Daoy (cell line): Measurements from ENCODE around the gene CCL17. TPM values are rescaled to one million over a fixed set of nuclear protein-coding genes. Genes with fewer than 3 reads are reported as not detected.
"Not testable (repeated sequence)": the region's sequence is repeated elsewhere in the genome, so short reads cannot be mapped to it uniquely, and the experiment has no call there.

Source experiments
- DNase-seq: peaks from one replicate; pipeline ENCODE4 v3.0.0-alpha.2; 2015; ENCODE audit warnings: low read depth
- total RNA-seq: library from RNA; depleted of rRNA; stranded (reverse); fragments of >200 nt; shearing (Covaris generic); gene quantifications from 2 replicates; pipeline ENCODE4 v1.2.3, GENCODE V29; 2014; rRNA removed

The CCL17 gene
- total RNA-seq: not detected in 2 replicates

DNA sequence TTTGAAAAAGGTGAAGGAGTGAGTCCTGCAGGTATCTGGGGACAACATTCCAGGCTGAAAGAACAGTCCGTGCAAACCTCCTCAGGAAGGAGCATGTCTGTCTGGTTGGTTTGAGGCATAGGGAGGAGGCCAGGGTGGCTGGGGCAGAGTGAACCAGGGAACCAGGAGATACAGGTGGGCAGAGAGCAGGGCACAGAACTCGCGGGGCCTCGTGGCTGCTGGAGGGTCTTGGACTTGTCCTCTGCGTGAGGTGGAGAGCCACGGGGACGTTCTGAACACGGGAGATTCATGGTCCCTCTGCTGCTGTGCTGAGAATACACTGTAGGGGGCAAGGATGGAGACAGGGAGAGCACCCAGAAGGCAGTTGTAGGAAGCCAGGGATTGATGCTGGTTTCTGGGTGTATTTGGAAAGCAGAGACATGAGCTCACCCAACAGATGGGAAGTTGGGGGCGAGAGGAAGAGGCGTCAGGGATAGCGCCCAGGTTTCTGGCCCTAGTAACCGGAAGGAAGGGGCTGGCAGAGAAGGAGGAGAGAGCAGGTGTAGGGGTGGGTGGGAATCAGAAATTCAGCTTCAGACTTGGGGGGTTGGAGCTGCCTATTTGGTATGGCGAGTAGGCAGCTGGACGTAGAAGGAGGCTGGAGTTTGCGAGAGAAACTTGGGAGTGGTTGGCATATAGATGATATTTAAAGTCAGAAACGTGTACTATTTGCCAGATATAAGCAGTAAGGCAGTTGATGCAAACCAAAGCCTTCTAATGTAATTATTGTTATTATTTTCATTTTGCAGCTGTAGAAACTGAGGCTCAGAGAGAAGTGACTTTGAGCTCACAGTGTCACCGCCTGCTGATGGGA, at the start of gene CCL17:
TSS of gene CCL17 (plus strand) at position 803 of the 853 bp plus-strand sequence. CDS start 9,166 bp downstream, outside the sequence.
- no peak for DNase-seq

DNA sequence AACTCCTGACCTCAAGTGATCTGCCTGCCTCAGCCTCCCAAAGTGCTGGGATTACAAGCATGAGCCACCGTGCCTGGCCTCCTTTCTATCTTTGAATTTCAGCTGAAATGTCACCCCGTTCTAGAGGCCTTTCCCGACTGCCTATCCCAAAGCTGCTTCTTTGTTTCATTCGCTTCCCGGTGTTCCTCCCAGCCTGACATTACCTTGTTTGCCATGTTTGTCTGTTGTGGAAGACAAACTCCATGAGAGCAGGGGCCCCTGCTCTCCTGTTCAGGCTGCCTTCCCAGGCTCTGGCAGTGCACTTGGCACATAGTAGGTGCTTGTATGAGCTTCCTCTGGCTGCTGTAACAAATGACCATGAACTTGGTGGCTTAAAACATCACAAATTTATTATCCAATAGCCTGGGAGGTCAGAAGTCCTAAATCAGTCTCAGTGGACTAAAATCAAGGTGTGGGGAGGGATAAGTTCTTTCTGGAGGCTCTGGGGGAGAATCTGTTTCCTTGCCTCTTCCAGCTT, 48.6 kb upstream of the CCL17 start:
- DNase-seq: no peak

DNA sequence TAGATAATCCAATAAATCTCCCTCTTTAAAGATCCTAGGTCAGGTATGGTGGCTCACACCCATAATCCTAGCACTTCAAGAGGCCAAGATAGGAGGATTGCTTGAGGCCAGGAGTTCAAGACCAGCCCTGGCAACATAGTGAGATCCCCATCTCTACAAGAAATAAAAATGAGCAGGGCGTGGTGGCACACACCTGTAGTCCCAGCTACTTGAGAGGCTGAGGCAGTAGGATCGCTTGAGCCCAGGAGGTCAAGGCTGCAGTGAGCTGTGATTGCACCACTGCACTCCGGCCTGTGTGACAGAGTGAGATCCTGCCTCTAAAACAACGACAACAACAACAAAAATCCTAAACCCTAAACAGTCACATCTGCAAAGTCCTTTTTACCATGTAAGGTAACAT, 48.0 kb upstream of the CCL17 start:
- DNase-seq: no peak

DNA sequence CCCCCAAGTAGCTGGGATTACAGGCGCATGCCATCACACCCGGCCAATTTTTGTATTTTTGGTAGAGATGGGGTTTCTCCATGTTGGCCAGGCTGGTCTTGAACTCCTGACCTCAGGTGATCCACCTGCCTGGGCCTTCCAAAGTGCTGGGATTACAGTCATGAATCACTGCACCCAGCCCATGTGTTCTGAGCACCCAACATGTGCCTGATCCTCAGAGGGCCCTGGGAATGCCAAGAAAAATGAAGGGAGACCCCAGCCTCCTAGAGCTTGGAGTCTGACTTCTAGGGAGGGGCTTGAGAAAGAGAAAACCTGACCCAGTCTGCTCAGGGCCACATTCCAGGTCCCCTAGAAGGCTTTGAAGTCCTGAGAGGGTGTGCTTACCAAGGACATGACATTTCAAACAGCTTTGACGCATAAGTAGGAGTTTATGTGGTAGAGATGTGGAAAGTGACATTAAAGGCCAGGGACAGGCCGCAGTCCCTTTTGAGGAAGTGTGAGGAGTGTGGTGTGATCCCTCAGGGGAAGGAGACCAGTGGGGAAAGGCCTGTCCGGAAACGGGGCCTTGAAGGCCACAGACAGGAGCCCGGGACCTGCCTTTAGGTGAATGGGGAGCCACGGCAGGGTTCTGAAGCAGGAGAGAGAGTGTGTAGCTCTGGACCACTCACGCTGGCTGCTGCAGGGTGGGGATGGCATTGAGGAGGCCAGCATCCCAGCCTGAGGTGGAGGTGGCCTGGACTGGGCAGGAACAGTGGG, 47.1 kb upstream of the CCL17 start:
- DNase-seq: no peak

DNA sequence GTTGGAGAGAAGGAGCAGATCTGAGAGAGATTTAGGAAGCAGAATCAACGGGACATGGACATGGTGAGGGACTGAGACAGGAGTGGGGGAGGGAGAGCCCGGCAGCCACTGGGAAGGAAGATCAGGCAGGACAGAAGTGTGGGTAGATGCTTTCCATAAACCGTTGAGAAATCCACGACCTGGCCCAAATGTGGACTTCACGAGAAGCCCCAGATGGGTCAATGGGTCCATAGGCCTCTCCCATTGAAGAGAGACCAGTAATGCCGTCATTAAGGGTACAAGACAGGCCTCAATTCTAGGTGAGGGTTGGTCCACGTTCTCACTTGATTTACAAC, 46.5 kb upstream of the CCL17 start:
- no peak for DNase-seq

DNA sequence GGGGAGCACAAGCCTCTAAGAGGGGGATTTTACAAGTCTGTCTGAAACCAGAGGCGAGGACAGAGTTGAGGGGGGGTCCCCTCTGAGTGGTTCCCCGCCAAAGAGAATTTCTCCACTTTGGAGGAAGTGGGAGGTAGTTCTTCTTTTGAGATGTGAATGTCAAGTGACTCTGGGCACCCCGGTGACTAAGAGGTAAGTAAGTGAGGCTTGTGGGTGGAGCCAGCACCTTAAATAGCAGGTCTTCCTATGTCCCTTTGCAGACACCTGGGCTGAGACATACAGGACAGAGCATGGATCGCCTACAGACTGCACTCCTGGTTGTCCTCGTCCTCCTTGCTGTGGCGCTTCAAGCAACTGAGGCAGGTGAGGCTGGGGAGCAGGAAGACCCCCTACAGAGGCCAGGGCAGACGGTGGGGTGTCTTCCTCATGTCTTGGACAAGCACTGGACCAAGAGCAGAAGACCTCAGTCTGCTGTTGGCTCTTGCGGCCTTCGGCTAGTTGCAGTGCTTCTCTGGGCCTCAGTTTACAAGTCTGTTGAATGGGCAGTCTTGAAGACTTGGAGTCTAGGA, 46.0 kb upstream of the CCL17 start, which contains the start of gene CCL22:
TSS of gene CCL22 (plus strand) at position 257 of the 569 bp plus-strand sequence. CDS start at position 291, 34 bp downstream.
- no peak for DNase-seq

DNA sequence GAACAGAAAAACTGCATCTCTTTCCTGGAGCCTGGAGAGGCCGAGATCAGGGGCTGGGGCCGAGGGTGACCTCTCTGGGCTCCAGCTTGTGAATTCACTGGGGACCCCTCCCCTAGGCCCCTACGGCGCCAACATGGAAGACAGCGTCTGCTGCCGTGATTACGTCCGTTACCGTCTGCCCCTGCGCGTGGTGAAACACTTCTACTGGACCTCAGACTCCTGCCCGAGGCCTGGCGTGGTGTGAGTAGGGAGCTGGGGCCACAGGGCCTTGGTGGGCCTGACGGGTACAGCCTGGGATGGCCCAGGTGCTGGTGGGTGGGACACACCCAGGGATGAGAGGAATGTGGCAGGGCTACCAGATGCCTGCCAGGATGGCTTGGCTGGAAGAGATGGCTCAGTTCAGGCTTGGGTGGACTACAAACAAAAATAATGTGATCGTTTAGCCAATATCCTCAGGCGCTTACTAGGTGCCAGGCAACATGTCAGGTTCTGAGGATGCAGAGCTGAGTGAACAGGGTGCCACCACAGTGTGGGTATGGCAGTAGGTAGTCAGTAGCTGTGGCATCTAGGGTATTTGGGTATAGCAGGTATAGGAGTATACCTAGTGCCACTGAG, 44.1 kb upstream of the CCL17 start:
- DNase-seq: no peak

DNA sequence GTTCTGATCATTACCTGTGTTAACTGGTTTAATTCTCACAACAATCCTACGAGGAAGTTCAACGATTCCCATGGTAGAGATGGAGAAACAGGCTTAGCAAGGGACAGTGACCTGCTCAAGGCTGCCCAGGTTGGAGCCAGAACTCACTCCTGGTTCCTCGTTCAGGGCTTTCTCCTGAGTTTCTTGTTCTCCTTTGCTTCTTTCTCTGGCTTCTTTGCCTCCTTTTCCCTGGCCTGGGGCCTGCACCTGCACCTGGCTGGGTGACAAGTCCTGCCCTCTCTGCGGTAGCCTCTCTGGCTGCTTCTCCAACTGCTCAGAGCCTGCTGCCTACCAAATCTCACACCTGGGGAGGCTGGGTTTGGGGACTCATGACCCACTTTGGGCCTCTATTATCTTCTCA, 43.2 kb upstream of the CCL17 start:
- DNase-seq: no peak

DNA sequence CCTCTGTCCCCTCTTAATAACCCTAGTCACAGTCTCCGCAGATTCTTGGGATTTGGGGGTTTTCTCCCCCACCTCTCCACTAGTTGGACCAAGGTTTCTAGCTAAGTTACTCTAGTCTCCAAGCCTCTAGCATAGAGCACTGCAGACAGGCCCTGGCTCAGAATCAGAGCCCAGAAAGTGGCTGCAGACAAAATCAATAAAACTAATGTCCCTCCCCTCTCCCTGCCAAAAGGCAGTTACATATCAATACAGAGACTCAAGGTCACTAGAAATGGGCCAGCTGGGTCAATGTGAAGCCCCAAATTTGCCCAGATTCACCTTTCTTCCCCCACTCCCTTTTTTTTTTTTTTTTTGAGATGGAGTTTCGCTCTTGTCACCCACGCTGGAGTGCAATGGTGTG, 40.4 kb upstream of the CCL17 start:
- no peak for DNase-seq

DNA sequence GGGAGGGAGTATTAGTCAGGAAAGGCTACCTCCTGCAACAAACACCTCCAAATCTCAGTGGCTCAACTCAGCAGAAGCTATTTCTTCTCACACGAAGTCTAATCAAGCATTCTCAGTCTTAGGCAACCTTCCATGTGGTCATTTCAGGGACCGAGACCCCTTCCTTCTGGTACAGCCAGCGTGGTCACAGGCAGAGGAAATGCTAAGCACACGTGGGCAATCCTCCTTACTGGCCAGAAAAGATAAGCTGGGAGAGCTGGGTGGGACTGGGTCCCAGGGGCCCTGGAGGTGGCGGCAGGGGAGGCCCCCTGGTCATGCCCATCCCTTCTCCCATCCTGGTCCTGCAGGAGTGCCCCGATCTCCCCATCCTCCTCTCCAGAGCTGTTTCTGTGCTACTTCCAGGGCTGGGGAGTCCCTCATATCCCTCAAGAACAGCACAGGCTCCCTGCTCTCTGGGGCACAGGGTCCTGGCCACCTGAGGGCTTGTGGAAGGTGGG, 38.0 kb upstream of the CCL17 start:
- DNase-seq: no peak

DNA sequence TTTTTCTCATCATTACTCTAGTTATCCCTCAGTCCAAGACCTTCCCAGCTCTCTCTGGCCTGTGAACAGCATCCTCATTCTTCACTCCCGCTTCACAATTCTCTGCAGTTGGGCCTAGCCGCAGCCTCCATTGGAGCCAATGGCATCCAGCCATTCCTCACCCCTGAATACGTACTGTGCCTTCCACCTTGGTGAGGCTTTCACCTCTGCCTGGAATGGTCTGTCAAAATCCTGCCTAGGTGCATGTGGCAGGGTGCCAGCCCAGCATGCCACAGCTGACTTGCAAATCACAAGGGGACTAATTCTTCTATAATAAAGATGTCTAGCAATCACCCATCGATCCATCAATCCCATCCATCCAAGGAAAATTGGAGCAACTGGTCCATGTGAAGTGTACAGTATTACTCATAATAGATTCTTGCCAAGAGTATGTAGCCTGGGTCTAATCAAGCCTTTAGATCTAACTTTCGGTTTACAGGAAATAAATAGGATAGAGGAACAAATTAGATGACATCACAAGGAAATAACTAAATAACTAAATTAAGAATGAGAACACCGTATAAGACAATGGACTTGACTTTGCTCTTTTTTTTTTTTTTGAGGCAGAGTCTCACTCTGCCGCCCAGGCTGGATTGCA, 37.3 kb upstream of the CCL17 start:
- no peak for DNase-seq

DNA sequence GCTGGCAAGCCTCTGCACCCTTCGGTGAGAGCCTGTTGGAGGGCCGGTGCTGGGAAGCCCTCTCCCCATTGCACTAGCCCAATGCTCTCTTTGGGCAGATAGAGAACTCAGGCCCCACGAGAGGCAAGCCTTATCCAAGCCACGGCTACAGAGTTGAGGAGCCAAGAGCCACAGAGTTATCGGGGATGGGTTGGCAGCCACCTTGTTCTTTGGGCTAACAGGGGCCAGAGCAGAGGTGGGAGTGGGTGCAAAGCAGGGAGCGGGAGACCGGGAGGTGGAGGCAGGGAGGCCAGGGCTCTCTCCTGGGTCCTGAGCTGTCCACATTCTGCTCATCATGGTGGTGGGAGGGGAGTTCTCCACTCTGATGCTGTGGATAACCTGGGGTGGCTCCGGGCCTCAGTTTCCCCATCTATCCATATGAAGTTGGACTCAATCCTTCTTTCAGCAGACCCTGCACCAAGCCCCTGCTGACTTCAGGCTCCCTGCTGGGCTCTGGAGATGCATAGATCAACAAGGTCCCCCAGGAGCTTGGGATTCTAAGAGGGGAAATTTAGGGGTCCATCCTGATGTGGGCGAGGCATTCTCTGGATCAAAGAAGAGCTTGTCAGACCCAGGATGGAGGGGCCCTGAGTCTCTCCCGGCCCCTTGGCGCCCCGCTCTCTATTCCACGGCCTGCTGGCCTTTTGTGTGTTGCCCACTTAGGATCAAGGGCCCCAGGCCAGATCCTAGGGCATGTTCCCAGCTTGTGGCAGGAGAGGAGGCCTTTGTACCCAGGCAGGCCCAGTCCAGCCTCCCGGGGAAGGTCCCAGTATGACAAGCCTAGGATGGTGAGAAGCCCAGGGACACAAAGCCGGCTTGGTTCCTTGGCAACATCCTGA, 32.8 kb upstream of the CCL17 start:
- DNase-seq: no peak

DNA sequence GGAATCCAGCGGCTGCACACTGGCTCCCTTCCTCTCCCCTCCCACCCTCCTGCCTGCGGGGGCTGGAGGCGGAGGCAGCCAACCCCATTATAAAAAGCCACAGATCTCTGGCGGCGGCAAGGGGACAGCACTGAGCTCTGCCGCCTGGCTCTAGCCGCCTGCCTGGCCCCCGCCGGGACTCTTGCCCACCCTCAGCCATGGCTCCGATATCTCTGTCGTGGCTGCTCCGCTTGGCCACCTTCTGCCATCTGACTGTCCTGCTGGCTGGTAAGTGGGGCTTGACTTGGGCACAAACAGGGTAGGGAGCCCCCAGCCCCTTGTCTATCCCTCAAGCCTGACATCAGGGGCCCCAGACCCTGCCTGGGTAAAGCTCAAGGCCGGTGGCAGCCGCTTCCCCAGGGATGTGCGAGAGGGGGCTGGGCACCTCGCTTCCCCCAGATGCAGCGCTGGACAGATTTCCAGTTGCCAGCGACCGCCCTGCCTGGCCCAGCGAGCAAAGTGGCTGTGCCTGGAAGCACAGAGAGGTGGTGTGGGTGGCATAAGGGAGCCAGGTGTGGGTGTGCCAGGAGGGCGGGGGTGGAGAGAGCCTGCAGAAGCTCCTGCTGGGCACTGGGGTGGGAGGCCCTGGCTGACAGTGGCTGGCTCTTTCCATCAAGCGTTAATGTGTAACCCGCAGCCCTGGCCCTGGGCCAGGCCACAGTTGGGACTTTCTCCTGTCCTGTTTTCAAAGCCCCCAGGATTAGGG, 32.0 kb upstream of the CCL17 start, which contains the start of gene CX3CL1:
TSS of gene CX3CL1 (plus strand) at position 119 of the 745 bp plus-strand sequence. CDS start at position 198, 79 bp downstream.
- peak; percentile 64 for DNase-seq

DNA sequence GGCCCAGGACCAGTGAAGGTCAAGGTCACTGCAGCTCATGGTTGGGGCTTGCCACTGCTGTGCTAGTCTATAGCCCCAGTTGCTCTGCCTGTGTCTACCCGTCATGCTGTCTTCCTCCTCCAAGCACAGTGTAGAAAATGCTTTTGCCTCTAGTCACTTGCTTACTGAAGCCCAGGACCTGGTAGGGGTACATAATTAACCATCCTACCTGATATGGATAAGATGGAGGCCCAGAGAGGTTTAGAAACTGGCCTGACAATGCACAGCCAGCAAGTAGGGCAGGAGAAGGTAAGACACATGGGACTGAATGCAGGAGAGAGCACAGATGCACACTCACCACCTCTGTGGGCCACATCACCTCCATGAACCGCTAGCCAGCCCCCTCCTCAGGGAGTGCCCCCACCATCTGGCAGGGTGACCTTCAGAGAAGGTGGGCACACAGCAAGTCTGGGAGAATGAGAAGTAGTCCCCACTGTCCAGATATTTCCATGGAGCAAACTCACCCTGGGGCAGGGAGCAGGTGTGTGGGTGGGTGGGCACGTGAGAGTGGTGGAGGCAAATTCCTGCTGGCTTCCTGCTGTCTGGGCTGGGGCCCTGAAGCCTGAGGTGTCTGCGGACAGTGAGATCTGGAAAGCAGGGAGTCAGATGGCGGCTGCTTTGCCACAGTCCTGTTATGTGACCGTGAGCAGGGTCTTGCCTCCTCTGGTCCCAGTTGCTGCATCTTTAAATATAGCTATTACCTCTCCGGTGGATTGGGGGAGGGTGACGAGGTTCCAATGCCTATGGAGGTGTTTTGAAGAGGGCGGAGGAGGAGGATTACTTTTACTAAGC, 31.2 kb upstream of the CCL17 start:
- DNase-seq: no peak

DNA sequence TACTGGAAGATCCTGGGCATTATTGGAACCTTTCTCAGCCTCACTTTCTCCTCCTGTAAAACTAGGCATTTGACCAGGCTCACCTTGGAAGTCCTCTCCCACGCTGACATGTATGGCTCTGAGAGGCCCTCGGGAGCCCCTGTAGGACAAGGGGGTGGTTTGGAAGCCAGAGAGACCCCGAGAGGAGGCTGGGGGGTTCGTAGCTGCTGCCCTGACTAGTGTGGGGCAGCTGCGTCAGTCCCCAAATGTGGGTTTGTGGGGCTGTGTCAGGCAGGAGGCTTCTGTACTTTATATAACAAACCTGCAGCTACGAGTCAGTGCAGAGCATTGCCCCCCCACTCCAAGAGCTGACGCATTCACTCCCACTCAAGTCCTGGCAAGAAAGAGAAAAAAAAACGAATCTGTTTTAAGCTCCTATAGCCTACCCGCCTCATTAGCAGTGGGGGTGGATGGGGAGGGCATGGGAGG, 30.5 kb upstream of the CCL17 start:
- DNase-seq: peak; percentile 56

DNA sequence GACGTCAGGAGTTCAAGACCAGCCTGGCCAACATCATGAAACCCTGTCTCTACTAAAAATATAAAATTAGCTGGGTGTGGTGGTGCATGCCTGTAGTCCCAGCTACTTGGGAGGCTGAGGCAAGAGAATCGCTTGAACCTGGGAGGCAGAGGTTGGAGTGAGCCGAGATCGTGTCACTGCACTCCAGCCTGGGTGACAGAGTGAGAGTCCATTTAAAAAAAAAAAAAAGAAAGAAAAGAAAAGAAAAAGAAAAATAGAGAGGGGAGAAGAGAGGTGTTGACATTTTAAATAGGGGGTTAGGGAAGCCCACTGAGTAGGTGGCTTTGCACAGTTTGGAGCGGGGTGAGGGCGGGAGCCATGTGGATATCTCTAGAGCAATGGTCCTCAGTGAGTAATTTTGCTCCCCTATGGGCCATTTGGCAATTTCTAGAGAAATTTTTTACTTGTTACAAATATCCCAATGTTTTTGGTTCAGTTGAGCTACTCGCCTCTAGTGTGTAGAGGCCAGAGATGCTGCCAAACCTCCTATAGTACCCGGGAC, 29.6 kb upstream of the CCL17 start:
- not testable (repeated sequence) for DNase-seq

DNA sequence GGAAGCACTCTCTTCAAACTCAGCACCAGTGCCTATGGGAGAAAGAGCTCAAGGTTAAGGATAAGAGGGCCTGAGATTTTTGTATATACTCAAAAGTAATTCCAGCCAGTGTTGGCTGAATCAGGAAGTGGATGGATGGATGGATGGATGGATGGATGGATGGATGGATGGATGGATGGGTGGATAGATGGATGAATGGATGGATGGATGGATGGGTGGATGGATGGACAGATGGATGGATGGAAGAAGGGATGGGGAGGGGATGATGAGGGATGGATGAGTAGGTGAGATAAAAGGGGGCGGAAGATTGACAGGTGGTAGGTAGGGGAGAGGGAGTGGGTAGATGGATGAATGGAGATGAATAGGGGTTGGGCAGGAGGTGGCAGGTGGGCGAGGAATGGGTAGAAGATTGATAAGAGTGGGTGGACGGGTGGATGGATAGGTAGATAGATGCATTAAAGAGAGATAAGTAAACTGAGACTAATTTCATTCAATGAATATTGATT, 28.2 kb upstream of the CCL17 start:
- DNase-seq: no peak
